Loucy (cell line): Measurements from ENCODE around the gene MATN4.

ENCODE experiments used
- H2AFZ ChIP-seq: fragments of 200-600 bp; sonication (generic); 2 replicates; pipeline ENCODE4 v1.6.0; 2016; ENCODE audit warnings: antibody characterized with exemption, mild to moderate bottlenecking, low read length, moderate library complexity
- H3F3A ChIP-seq: fragments of 200-600 bp; 2 replicates; pipeline ENCODE4 v1.6.0; 2016; ENCODE audit warnings: antibody characterized with exemption, low read depth, mild to moderate bottlenecking
- H3K27me3 ChIP-seq: fragments of 200-600 bp; sonication (generic); 2 replicates; pipeline ENCODE4 v1.6.1; 2014; ENCODE audit warnings: low read length, mild to moderate bottlenecking; ENCODE audit not compliant: insufficient read depth, poor library complexity, severe bottlenecking
- H3K36me3 ChIP-seq: fragments of 200-600 bp; sonication (generic); 2 replicates; pipeline ENCODE4 v1.6.1; 2016; ENCODE audit warnings: low read length; ENCODE audit not compliant: insufficient read depth
- H3K4me1 ChIP-seq: fragments of 200-600 bp; sonication (generic); 2 replicates; pipeline ENCODE4 v1.5.1; 2014; ENCODE audit warnings: low read length, mild to moderate bottlenecking; ENCODE audit not compliant: insufficient read depth, poor library complexity, severe bottlenecking
- H3K4me2 ChIP-seq: fragments of 200-600 bp; sonication (generic); 2 replicates; pipeline ENCODE4 v1.6.0; 2014; ENCODE audit warnings: antibody characterized with exemption, low read length, low read depth, mild to moderate bottlenecking; ENCODE audit not compliant: poor library complexity, severe bottlenecking
- H3K4me3 ChIP-seq: fragments of 200-600 bp; sonication (generic); 2 replicates; pipeline ENCODE4 v1.5.1; 2014; ENCODE audit warnings: low read length, mild to moderate bottlenecking, mixed read lengths; ENCODE audit not compliant: poor library complexity, severe bottlenecking
- H3K79me2 ChIP-seq: fragments of 200-600 bp; sonication (generic); 2 replicates; pipeline ENCODE4 v1.6.1; 2014; ENCODE audit warnings: low read length; ENCODE audit not compliant: insufficient read depth
- H3K9ac ChIP-seq: fragments of 200-600 bp; sonication (generic); 2 replicates; pipeline ENCODE4 v1.6.0; 2014; ENCODE audit warnings: mild to moderate bottlenecking, low read depth, low read length, moderate library complexity; ENCODE audit not compliant: poor library complexity, severe bottlenecking
- H3K9me2 ChIP-seq: fragments of 200-600 bp; sonication (generic); replicated peaks from 2 replicates; pipeline ENCODE4 v1.6.1; 2016; ENCODE audit warnings: low read depth, low read length, mixed read lengths
- H3K9me3 ChIP-seq: fragments of 200-600 bp; sonication (generic); 2 replicates; pipeline ENCODE4 v1.6.1; 2014; ENCODE audit warnings: mild to moderate bottlenecking, antibody characterized with exemption, low read length, low read depth; ENCODE audit not compliant: insufficient read depth
- H4K20me1 ChIP-seq: fragments of 200-600 bp; sonication (generic); 2 replicates; pipeline ENCODE4 v1.6.0; 2014; ENCODE audit warnings: antibody characterized with exemption, low read length, mild to moderate bottlenecking; ENCODE audit not compliant: insufficient read depth, poor library complexity, severe bottlenecking
- EZH2phosphoT487 ChIP-seq: fragments of 200-600 bp; IDR thresholded peaks from 2 replicates; pipeline ENCODE4 v1.6.1; 2018; ENCODE audit warnings: antibody characterized with exemption, mild to moderate bottlenecking, moderate library complexity, borderline replicate concordance
- TF ChIP-seq, protein P1 (sequence below): fragments of 200-600 bp; sonication (generic); conservative IDR thresholded peaks from 2 replicates; pipeline ENCODE4 v1.5.1; 2014; ENCODE audit warnings: mild to moderate bottlenecking, antibody characterized with exemption, low read length

The MATN4 gene

GRCh38 chr20:45263556-45264266 lies 44.4 kb downstream of the MATN4 start:
- TF ChIP-seq, protein P1, sequence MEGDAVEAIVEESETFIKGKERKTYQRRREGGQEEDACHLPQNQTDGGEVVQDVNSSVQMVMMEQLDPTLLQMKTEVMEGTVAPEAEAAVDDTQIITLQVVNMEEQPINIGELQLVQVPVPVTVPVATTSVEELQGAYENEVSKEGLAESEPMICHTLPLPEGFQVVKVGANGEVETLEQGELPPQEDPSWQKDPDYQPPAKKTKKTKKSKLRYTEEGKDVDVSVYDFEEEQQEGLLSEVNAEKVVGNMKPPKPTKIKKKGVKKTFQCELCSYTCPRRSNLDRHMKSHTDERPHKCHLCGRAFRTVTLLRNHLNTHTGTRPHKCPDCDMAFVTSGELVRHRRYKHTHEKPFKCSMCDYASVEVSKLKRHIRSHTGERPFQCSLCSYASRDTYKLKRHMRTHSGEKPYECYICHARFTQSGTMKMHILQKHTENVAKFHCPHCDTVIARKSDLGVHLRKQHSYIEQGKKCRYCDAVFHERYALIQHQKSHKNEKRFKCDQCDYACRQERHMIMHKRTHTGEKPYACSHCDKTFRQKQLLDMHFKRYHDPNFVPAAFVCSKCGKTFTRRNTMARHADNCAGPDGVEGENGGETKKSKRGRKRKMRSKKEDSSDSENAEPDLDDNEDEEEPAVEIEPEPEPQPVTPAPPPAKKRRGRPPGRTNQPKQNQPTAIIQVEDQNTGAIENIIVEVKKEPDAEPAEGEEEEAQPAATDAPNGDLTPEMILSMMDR: no peak
- no peak for TF ChIP-seq EZH2phosphoT487
- Histone ChIP-seq H3K9me2 (no peaks in the 10 kb centered on the region), H2AFZ (no peak overlapping the region)

GRCh38 chr20:45258664-45259063 lies 49.4 kb downstream of the MATN4 start:
- no peak overlapping the region for H3K4me3 ChIP-seq

More at GRCh38 chr20:45263556-45264266, 44.4 kb downstream of the MATN4 start:
- no peaks in the 10 kb centered on the region for H3K9me3 ChIP-seq
- H4K20me1 ChIP-seq: no peaks in the 10 kb centered on the region
- no peaks in the 10 kb centered on the region for H3K27me3 ChIP-seq
- no peak overlapping the region for H3K4me2 ChIP-seq
- H3K36me3 ChIP-seq: no peaks in the 10 kb centered on the region
- no peaks in the 10 kb centered on the region for H3F3A ChIP-seq
- no peak overlapping the region for H3K4me3 ChIP-seq
- no peaks in the 10 kb centered on the region for H3K79me2 ChIP-seq
- H3K4me1 ChIP-seq: no peaks in the 10 kb centered on the region
- no peak overlapping the region for H3K9ac ChIP-seq

DNA sequence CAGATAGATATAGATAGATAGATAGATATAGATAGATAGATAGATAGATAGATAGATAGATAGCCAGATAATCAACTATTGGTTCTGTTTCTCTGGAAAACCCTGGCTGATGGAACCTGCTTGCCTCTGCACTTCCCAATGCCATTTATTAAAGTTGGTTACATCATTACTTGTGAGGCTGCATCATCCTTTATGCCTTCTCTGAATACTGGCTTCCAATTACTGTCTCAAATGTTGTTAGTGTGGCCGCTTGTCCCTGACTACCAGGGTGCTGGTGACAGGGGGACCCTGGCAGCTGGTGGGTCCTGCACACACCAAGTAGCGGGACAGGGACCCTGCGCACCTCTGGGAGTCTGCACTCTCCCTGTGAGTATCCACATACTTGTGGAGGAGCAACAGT lies 49.8 kb downstream of the MATN4 start:
- Histone ChIP-seq H3K9me3 (no peaks in the 10 kb centered on the region), H4K20me1 (no peaks in the 10 kb centered on the region), H2AFZ (no peak overlapping the region), H3K79me2 (no peaks in the 10 kb centered on the region), H3K27me3 (no peaks in the 10 kb centered on the region), H3K4me2 (no peak overlapping the region), H3F3A (no peaks in the 10 kb centered on the region), H3K4me3 (no peak overlapping the region), H3K9ac (no peak overlapping the region), H3K9me2 (no peaks in the 10 kb centered on the region), H3K36me3 (no peaks in the 10 kb centered on the region), H3K4me1 (no peaks in the 10 kb centered on the region)
- TF ChIP-seq, protein P1: no peak
- no peak for TF ChIP-seq EZH2phosphoT487

More at GRCh38 chr20:45258664-45259063, 49.4 kb downstream of the MATN4 start:
- H2AFZ ChIP-seq: no peak overlapping the region
- H3K36me3 ChIP-seq: no peaks in the 10 kb centered on the region
- TF ChIP-seq, protein P1: no peak
- TF ChIP-seq EZH2phosphoT487: no peak
- no peak overlapping the region for H3K4me2 ChIP-seq
- H3K9me2 ChIP-seq: no peaks in the 10 kb centered on the region
- no peak overlapping the region for H3K9ac ChIP-seq
- H4K20me1 ChIP-seq: no peaks in the 10 kb centered on the region
- no peaks in the 10 kb centered on the region for H3F3A ChIP-seq
- H3K9me3 ChIP-seq: no peaks in the 10 kb centered on the region
- H3K79me2 ChIP-seq: no peaks in the 10 kb centered on the region
- H3K27me3 ChIP-seq: no peaks in the 10 kb centered on the region
- H3K4me1 ChIP-seq: no peaks in the 10 kb centered on the region
